Mesothelial cell of epicardium (in vitro differentiated cells): ENCODE results near the gene CACNA1B. TPM values are rescaled to one million over a fixed set of nuclear protein-coding genes. Genes with fewer than 3 reads are reported as not detected.

Experiments
- DNase-seq, 2 experiments: peaks; one replicate each; pipeline ENCODE4 v3.0.0; 2021; ENCODE audit warnings: low spot score in 2 of 2; ENCODE audit not compliant: unreplicated experiment in 2 of 2
- H3K27ac Mint-ChIP-seq: 2 replicates; pipeline ENCODE4 v1.8.0; 2021; ENCODE audit warnings: mixed read lengths
- H3K27me3 Mint-ChIP-seq: 2 replicates; pipeline ENCODE4 v1.8.0; 2021; ENCODE audit warnings: low read depth, mixed read lengths
- H3K36me3 Mint-ChIP-seq: 2 replicates; pipeline ENCODE4 v1.8.0; 2021; ENCODE audit warnings: mixed read lengths
- H3K4me1 Mint-ChIP-seq: 2 replicates; pipeline ENCODE4 v1.8.0; 2021; ENCODE audit warnings: mixed read lengths
- H3K4me3 Mint-ChIP-seq: 2 replicates; pipeline ENCODE4 v1.8.0; 2021; ENCODE audit warnings: mild to moderate bottlenecking, moderate library complexity, mixed read lengths
- H3K9me3 Mint-ChIP-seq: 2 replicates; pipeline ENCODE4 v1.8.0; 2021; ENCODE audit warnings: mixed read lengths
- CTCF ChIP-seq: fragments of 200-600 bp; sonication (generic); IDR thresholded peaks from one replicate; pipeline ENCODE4 v1.5.0; 2021; ENCODE audit warnings: antibody characterized with exemption; ENCODE audit not compliant: unreplicated experiment
- total RNA-seq: library from RNA; stranded (reverse); gene quantifications from 3 replicates; pipeline ENCODE4 v1.2.1, GENCODE V29; 2021

Gene CACNA1B
- total RNA-seq, 1 donor from 2014 or later: 0.87 TPM

- Mint-ChIP-seq H3K27ac (no peak overlapping the region), H3K27me3 (peaks cover 2% of the 10 kb centered on the region), H3K36me3 (no peaks in the 10 kb centered on the region), H3K4me1 (no peaks in the 10 kb centered on the region), H3K4me3 (no peak overlapping the region), H3K9me3 (peaks cover 11% of the 10 kb centered on the region)
- TF ChIP-seq CTCF: no peak
- no peak for DNase-seq
These were observed 25.1 kb downstream of the CACNA1B start for GRCh38 chr9:137902646-137903045.

- H3K4me1 Mint-ChIP-seq: no peaks in the 10 kb centered on the region
- no peak overlapping the region for H3K27ac Mint-ChIP-seq
- no peaks in the 10 kb centered on the region for H3K36me3 Mint-ChIP-seq
- peaks cover 6% of the 10 kb centered on the region for H3K9me3 Mint-ChIP-seq
- no peak overlapping the region for H3K4me3 Mint-ChIP-seq
- peaks cover 2% of the 10 kb centered on the region for H3K27me3 Mint-ChIP-seq
- DNase-seq: no peak
- no peak for TF ChIP-seq CTCF
These were observed 28.2 kb downstream of the CACNA1B start for GRCh38 chr9:137905740-137906139.

- no peaks in the 10 kb centered on the region for H3K4me1 Mint-ChIP-seq
- no peak overlapping the region for H3K4me3 Mint-ChIP-seq
- DNase-seq: no peak
- peaks cover 8% of the 10 kb centered on the region for H3K27me3 Mint-ChIP-seq
- no peak for TF ChIP-seq CTCF
- H3K27ac Mint-ChIP-seq: no peak overlapping the region
- H3K36me3 Mint-ChIP-seq: no peaks in the 10 kb centered on the region
- no peaks in the 10 kb centered on the region for H3K9me3 Mint-ChIP-seq
These were observed 30.2 kb downstream of the CACNA1B start for GRCh38 chr9:137907776-137908175.

GRCh38 chr9:137912671-137913070 lies 35.1 kb downstream of the CACNA1B start:
- Mint-ChIP-seq H3K4me1 (peaks cover 2% of the 10 kb centered on the region), H3K36me3 (no peaks in the 10 kb centered on the region), H3K27ac (no peak overlapping the region), H3K27me3 (peaks cover 6% of the 10 kb centered on the region), H3K9me3 (no peaks in the 10 kb centered on the region), H3K4me3 (no peak overlapping the region)
- DNase-seq: no peak
- no peak for TF ChIP-seq CTCF

GRCh38 chr9:137913132-137913531 lies 35.5 kb downstream of the CACNA1B start:
- no peak for DNase-seq
- H3K36me3 Mint-ChIP-seq: no peaks in the 10 kb centered on the region
- H3K27me3 Mint-ChIP-seq: peaks cover 6% of the 10 kb centered on the region
- no peak overlapping the region for H3K4me3 Mint-ChIP-seq
- peaks cover 2% of the 10 kb centered on the region for H3K4me1 Mint-ChIP-seq
- TF ChIP-seq CTCF: no peak
- no peaks in the 10 kb centered on the region for H3K9me3 Mint-ChIP-seq
- H3K27ac Mint-ChIP-seq: no peak overlapping the region
